Kidney (tissue), 14 donors: ENCODE results near the gene TTLL11. TPM values are rescaled to one million over a fixed set of nuclear protein-coding genes. Genes with fewer than 3 reads are reported as not detected.
A peak's percentile ranks its signal among the peaks of the same experiment; 100 is the strongest.

Experiments used
- DNase-seq, 5 donors: peaks; one replicate each; pipeline ENCODE4 v3.0.0-alpha.2; 2013 to 2020
- FAIRE-seq: peaks from 2 replicates; lab custom pipeline; 2012; peaks lifted over from hg19 to GRCh38; lab: Jason Lieb, UNC
- H3K27ac ChIP-seq, 2 donors: one replicate each; pipeline ENCODE4 v1.7.0; 2013; ENCODE audit warnings: low read depth in 2 of 2, low read length in 2 of 2, inconsistent platforms in 1 of 2
- H3K27me3 ChIP-seq: one replicate; pipeline ENCODE4 v1.7.1; 2013; ENCODE audit warnings: low read length, inconsistent platforms; ENCODE audit not compliant: control insufficient read depth, insufficient read depth
- H3K36me3 ChIP-seq, 3 donors: one replicate each; pipeline versions ENCODE4 v1.7.0 to v1.7.1; 2013; ENCODE audit warnings: low read length in 3 of 3, control low read depth in 1 of 3, inconsistent platforms in 1 of 3; ENCODE audit not compliant: insufficient read depth in 3 of 3, control insufficient read depth in 2 of 3
- H3K4me1 ChIP-seq, 3 donors: one replicate each; pipeline versions ENCODE4 v1.7.0 to v1.7.1; 2013; ENCODE audit warnings: low read length in 3 of 3, inconsistent platforms in 1 of 3, low read depth in 1 of 3; ENCODE audit not compliant: control insufficient read depth in 2 of 3, insufficient read depth in 2 of 3
- H3K4me3 ChIP-seq, 3 donors: one replicate each; pipeline versions ENCODE4 v1.7.0 to v1.8.1; 2013; ENCODE audit warnings: low read length in 3 of 3, control low read depth in 1 of 3, inconsistent platforms in 1 of 3
- H3K9ac ChIP-seq, 3 donors: one replicate each; pipeline versions ENCODE4 v1.7.0 to v1.7.1; 2013; ENCODE audit warnings: low read length in 3 of 3, control low read depth in 1 of 3, inconsistent platforms in 1 of 3
- H3K9me3 ChIP-seq, 3 donors: one replicate each; pipeline versions ENCODE4 v1.7.0 to v1.7.1; 2013; ENCODE audit warnings: low read length in 3 of 3, control low read depth in 1 of 3, inconsistent platforms in 1 of 3; ENCODE audit not compliant: control insufficient read depth in 2 of 3, insufficient read depth in 1 of 3
- intact Hi-C: fragments of 100-400 bp; cut with DNase I; formaldehyde crosslinking; loops from one replicate; pipeline ENCODE4 v1.11.1; 2022
- polyA plus RNA-seq: library from polyadenylated mRNA; stranded (reverse); fragments of 350-450 nt; fragmentation: Illumina TruSeq; extraction: RNeasy Lipid Tissue Mini Kit (QIAGEN cat#74804); gene quantifications from one replicate; pipeline ENCODE4 v1.2.3, GENCODE V29; 2014; ENCODE audit warnings: low read depth, low replicate concordance; ENCODE audit not compliant: insufficient read depth
- total RNA-seq: library from RNA; stranded (reverse); fragmentation: NEBNext Ultra II Directional; extraction: Animal tissue kit (Norgen Biotek cat#: 25700); gene quantifications from one replicate; pipeline ENCODE4 v1.2.1, GENCODE V29; 2021
- TF ChIP-seq, protein P1 (sequence below): IDR thresholded peaks from 3 replicates; pipeline ENCODE4 v1.5.1; 2012; ENCODE audit warnings: mild to moderate bottlenecking, moderate library complexity, borderline replicate concordance; ENCODE audit not compliant: insufficient read depth; ENCODE audit errors: extremely low read depth
- donor health status: control.
- donor health status: control.
- donor health status: control.
- donor health status: control.
- donor health status: control.
- donor health status: DM: yes; HTN: yes; CAD: no.
- donor health status: Normal renal cell carcinoma (clear cell type).

The TTLL11 gene
- total and polyA plus RNA-seq, 2 donors from 2014 or later: 2.3 to 10.0 TPM

GRCh38 chr9:121781701-121782464 is 311.2 kb downstream of the TTLL11 start:
- intact Hi-C loops: no loop called here
- TF ChIP-seq, protein P1, sequence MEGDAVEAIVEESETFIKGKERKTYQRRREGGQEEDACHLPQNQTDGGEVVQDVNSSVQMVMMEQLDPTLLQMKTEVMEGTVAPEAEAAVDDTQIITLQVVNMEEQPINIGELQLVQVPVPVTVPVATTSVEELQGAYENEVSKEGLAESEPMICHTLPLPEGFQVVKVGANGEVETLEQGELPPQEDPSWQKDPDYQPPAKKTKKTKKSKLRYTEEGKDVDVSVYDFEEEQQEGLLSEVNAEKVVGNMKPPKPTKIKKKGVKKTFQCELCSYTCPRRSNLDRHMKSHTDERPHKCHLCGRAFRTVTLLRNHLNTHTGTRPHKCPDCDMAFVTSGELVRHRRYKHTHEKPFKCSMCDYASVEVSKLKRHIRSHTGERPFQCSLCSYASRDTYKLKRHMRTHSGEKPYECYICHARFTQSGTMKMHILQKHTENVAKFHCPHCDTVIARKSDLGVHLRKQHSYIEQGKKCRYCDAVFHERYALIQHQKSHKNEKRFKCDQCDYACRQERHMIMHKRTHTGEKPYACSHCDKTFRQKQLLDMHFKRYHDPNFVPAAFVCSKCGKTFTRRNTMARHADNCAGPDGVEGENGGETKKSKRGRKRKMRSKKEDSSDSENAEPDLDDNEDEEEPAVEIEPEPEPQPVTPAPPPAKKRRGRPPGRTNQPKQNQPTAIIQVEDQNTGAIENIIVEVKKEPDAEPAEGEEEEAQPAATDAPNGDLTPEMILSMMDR: no peak
- Histone ChIP-seq H3K4me3 (no peak overlapping the region), H3K9ac (no peak overlapping the region), H3K36me3 (peaks cover 2 to 25% (median 21%) of the 10 kb centered on the region in 3 donors), H3K27me3 (no peaks in the 10 kb centered on the region), H3K27ac (no peak overlapping the region), H3K4me1 (no peaks in the 10 kb centered on the region), H3K9me3 (peaks cover 0 to 4% (median 0%) of the 10 kb centered on the region in 3 donors)
- no peak for FAIRE-seq
- no peak for DNase-seq

GRCh38 chr9:121781145-121781548 is 312.0 kb downstream of the TTLL11 start:
- Histone ChIP-seq H3K36me3 (peaks cover 2 to 32% (median 28%) of the 10 kb centered on the region in 3 donors), H3K4me1 (no peaks in the 10 kb centered on the region), H3K27me3 (no peaks in the 10 kb centered on the region), H3K27ac (no peak overlapping the region), H3K9me3 (peaks cover 0 to 4% (median 0%) of the 10 kb centered on the region in 3 donors), H3K4me3 (no peak overlapping the region), H3K9ac (no peak overlapping the region)
- TF ChIP-seq, protein P1: no peak
- intact Hi-C loops: no loop called here
- FAIRE-seq (no peak), DNase-seq (peak in 1 of 5 donors; percentile 51)

- Histone ChIP-seq H3K27ac (peak overlapping the region in 1 of 2 donors; percentile 43), H3K9me3 (peaks cover 0 to 4% (median 0%) of the 10 kb centered on the region in 3 donors), H3K4me3 (no peak overlapping the region), H3K9ac (no peak overlapping the region), H3K4me1 (no peaks in the 10 kb centered on the region), H3K36me3 (peaks cover 2 to 39% (median 30%) of the 10 kb centered on the region in 3 donors), H3K27me3 (no peaks in the 10 kb centered on the region)
- FAIRE-seq (no peak), DNase-seq (peak in 2 of 5 donors; percentile 33 to 69)
- intact Hi-C loops: no loop called here
- TF ChIP-seq, protein P1: no peak
These were observed 312.7 kb downstream of the TTLL11 start for GRCh38 chr9:121780177-121781040.
